HEK293T (cell line): ENCODE data around the gene CFAP97D2.

Experiments
- CTCF ChIA-PET: fragments of 350-600 bp; formaldehyde crosslinking; extraction: SDS; loops from one replicate; lab custom pipeline; 2021; ENCODE audit warnings: antibody characterized with exemption, inconsistent platforms; lab: Yijun Ruan, JAX
- POLR2A ChIA-PET: fragments of 350-600 bp; formaldehyde crosslinking; extraction: SDS; loops from one replicate; lab custom pipeline; 2020; ENCODE audit warnings: antibody characterized with exemption, inconsistent platforms; lab: Yijun Ruan, JAX
- DNase-seq: peaks from one replicate; pipeline ENCODE4 v3.0.0; 2012; ENCODE audit warnings: mixed read lengths; ENCODE audit errors: extremely low spot score
- ARNT ChIP-seq: fragments of 450-650 bp; IDR thresholded peaks from 2 replicates; pipeline ENCODE4 v1.6.1; 2017; ENCODE audit warnings: mild to moderate bottlenecking
- BHLHE40 ChIP-seq: fragments of 450-650 bp; IDR thresholded peaks from 2 replicates; pipeline ENCODE4 v1.6.1; 2016; ENCODE audit warnings: mild to moderate bottlenecking, moderate library complexity, borderline replicate concordance
- CTBP1 ChIP-seq: fragments of 450-650 bp; IDR thresholded peaks from 2 replicates; pipeline ENCODE4 v1.6.1; 2016; ENCODE audit warnings: borderline replicate concordance
- ELF4 ChIP-seq: fragments of 450-650 bp; IDR thresholded peaks from 2 replicates; pipeline ENCODE4 v1.6.1; 2017; ENCODE audit warnings: antibody characterized with exemption
- FOXA1 ChIP-seq: fragments of 450-650 bp; IDR thresholded peaks from 2 replicates; pipeline ENCODE4 v1.6.1; 2016; ENCODE audit warnings: mild to moderate bottlenecking
- FOXK2 ChIP-seq: fragments of 450-650 bp; IDR thresholded peaks from 2 replicates; pipeline ENCODE4 v1.6.1; 2016; ENCODE audit warnings: mild to moderate bottlenecking
- FOXM1 ChIP-seq: fragments of 450-650 bp; IDR thresholded peaks from 2 replicates; pipeline ENCODE4 v1.6.1; 2017; ENCODE audit warnings: mild to moderate bottlenecking, borderline replicate concordance
- HDGF ChIP-seq: fragments of 450-650 bp; IDR thresholded peaks from 2 replicates; pipeline ENCODE4 v1.6.1; 2017; ENCODE audit warnings: antibody characterized with exemption, borderline replicate concordance
- L3MBTL2 ChIP-seq: fragments of 450-650 bp; conservative IDR thresholded peaks from 2 replicates; pipeline ENCODE4 v1.6.1; 2016; ENCODE audit warnings: mild to moderate bottlenecking
- LEF1 ChIP-seq: fragments of 450-650 bp; IDR thresholded peaks from 2 replicates; pipeline ENCODE4 v1.6.1; 2017; ENCODE audit warnings: mild to moderate bottlenecking, borderline replicate concordance
- NFRKB ChIP-seq: fragments of 450-650 bp; IDR thresholded peaks from 2 replicates; pipeline ENCODE4 v1.6.1; 2016; ENCODE audit warnings: mild to moderate bottlenecking, moderate library complexity
- SP1 ChIP-seq: fragments of 450-650 bp; IDR thresholded peaks from 2 replicates; pipeline ENCODE4 v1.6.1; 2017
- SUZ12 ChIP-seq: fragments of 450-650 bp; IDR thresholded peaks from 2 replicates; pipeline ENCODE4 v1.6.1; 2016; ENCODE audit warnings: mild to moderate bottlenecking
- TARDBP ChIP-seq: fragments of 450-650 bp; IDR thresholded peaks from 2 replicates; pipeline ENCODE4 v1.6.1; 2016
- ZNF384 ChIP-seq: fragments of 450-650 bp; IDR thresholded peaks from 2 replicates; pipeline ENCODE4 v1.6.1; 2016
- TF ChIP-seq, protein P1 (sequence below): fragments of 450-650 bp; IDR thresholded peaks from 2 replicates; pipeline ENCODE4 v1.6.1; 2016

CFAP97D2 gene

DNA sequence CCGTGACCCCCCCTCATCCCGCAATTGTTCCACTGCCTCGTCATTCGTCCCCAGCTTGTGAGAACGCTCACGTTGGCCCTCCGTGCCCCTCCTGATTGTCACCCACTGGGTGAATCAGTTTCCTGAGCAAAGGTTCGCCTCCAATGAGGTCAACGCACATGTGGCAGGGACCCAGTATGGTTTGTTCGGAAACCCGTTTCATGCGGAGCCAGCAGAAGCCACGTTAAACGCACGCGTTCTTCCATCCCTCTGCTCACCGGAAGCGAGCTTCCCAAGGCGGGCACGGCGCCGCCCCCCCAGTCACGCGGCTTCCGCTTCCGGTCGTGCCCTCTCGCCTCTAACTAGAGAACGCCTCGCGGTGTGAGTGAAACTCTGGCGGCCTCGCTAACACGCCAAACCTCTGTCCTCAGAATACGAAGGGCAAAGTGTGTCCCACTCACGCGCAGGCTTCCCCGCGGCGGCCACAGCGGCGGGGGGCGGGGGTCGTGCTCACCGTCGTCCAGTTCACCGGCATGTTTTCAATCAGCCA is 18.0 kb upstream of the CFAP97D2 start:
- no peak for DNase-seq
- POLR2A ChIA-PET = no interaction called here
- CTCF ChIA-PET = interaction anchor here (0.7 kb wide), 1 partner anchor 43 kb away, joined by 3 read pairs; no protein-coding TSS in a partner anchor
- TF ChIP-seq FOXK2 (no peak), SP1 (no peak), HDGF (no peak), LEF1 (no peak), ZNF384 (no peak), CTBP1 (no peak), BHLHE40 (no peak), ARNT (no peak), FOXA1 (no peak), FOXM1 (no peak), L3MBTL2 (no peak), ELF4 (no peak), NFRKB (no peak), TARDBP (no peak), SUZ12 (no peak)
- TF ChIP-seq, protein P1, sequence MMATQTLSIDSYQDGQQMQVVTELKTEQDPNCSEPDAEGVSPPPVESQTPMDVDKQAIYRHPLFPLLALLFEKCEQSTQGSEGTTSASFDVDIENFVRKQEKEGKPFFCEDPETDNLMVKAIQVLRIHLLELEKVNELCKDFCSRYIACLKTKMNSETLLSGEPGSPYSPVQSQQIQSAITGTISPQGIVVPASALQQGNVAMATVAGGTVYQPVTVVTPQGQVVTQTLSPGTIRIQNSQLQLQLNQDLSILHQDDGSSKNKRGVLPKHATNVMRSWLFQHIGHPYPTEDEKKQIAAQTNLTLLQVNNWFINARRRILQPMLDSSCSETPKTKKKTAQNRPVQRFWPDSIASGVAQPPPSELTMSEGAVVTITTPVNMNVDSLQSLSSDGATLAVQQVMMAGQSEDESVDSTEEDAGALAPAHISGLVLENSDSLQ = no peak

DNA sequence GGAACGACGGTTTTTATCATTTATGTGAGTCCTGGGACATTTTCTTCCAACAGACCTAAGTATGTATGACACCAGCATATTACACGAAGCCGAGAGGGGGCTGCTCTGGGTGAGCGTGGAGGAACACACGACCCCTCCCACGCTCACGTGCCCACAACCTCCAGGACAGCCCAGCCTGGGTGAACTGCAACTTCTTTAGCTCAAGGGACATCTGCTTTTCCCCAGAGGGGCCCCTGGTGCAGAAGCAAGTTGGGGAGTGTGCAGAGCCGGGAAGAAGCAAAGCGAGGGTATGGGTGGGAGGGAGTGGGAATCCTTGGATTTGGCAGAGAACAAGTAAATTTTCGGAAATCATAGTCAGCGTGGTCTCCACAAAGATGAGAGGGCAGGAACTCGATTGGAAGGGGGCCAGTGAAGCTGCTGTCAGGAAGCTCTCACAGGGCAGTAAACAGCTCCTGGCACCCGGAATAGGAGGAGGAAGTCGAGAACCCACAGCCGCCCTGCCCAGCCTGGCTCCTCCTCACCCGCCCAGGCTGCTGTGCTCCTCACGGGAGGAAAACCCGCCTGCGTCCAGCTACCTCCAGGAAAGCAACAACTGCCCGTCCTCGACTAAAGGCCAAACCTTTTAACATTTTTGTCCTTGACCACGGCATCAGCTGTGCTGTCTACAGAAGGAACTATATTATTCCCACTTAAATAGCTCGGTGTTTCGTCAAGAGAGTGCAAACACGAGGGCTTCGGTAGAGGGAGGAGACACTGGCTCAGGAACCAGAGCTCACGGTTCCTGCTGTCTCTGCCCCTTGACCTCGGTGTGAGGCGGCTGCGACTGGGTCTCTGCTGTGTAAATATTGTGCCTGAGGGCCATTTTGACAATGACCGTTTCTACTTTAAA is 17.2 kb upstream of the CFAP97D2 start:
- ChIA-PET POLR2A (no interaction called here), CTCF (interaction anchor here (0.7 kb wide), 1 partner anchor 44 kb away, joined by 3 read pairs; no protein-coding TSS in a partner anchor)
- no peak for DNase-seq
- TF ChIP-seq, protein P1 = no peak
- no peak for TF ChIP-seq TARDBP
- no peak for TF ChIP-seq FOXM1
- no peak for TF ChIP-seq SUZ12
- TF ChIP-seq ARNT = no peak
- no peak for TF ChIP-seq L3MBTL2
- no peak for TF ChIP-seq FOXK2
- TF ChIP-seq ZNF384 = no peak
- no peak for TF ChIP-seq BHLHE40
- no peak for TF ChIP-seq ELF4
- TF ChIP-seq FOXA1 = no peak
- no peak for TF ChIP-seq SP1
- no peak for TF ChIP-seq CTBP1
- TF ChIP-seq HDGF = no peak
- TF ChIP-seq NFRKB = no peak

DNA sequence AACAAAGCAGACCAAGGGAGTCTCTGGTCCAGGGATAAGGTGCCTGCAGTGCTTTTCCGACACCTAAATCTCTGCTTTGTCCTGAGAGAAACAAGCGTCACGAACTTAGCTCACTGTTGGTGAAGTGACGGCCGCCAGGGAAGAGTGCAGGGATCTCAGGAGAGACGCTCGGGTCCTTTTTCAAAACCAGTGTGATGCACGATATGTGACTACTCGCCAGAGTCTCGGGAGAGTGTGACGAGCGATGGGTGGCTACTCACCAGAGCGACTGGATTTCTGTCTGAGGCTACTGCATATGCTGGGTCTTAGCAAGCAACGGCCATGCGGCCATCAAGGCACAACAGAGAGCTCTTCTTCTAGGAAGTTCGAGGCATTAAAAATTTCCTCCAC is 16.5 kb upstream of the CFAP97D2 start:
- no peak for DNase-seq
- ChIA-PET CTCF (no interaction called here), POLR2A (no interaction called here)
- no peak for TF ChIP-seq SP1
- TF ChIP-seq, protein P1 = no peak
- TF ChIP-seq FOXK2 = no peak
- TF ChIP-seq ELF4 = no peak

DNA sequence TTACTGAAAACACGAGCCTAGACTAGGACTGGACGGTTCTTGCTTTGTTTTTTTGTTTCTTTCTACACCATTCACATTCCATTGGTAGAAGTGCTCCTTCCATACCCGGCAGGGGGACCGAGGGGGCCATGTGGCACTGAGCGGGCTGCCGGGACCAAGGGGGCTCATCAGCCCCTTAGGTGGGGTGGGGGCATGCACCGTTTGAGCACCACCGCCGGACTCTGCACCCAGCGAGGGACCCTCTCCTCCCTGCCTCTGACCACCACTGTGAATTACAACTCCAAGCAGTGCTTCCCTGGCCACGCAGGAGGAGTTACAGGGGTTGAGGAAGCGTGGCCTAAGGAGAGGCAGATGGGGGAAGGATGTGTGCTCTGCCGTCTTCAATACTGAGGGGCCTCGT is 15.0 kb upstream of the CFAP97D2 start:
- ChIA-PET CTCF (no interaction called here), POLR2A (no interaction called here)
- DNase-seq = no peak

DNA sequence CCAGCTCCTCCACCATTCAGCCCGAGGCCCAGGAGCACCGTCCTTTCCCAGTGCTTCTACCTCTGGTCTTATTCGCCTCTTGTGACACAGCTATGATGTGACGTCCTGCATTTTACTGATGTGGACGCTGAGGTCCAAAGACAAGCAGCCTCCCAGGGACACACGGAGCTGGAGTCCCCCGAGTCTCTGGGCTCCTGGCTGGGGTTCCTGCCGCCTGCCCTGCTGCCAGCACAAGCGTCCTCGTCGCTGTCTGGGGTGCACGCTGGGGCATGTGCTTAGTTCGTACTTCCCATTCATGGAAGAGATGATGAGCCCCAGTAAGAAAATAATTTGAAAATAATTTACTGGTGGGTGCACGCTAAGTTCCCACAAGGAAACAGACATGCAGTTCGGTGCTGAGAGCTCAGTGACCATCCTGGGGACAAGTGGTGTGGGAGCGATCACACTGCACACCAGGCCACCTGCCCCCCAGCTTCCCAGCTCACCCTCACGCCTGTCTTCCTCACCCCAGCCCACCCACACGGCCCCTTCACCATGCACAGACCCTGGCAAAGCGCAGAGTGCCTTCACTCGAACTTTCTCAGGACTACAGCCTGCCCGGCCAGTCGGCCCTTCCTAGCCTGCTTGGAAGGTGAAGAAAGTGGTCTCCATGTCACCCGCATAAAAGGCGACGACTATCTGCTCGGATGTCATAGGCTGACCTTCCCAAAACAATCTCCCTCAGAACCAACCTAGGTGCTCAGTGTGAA is 14.2 kb upstream of the CFAP97D2 start:
- ChIA-PET CTCF (no interaction called here), POLR2A (no interaction called here)
- no peak for TF ChIP-seq CTBP1
- TF ChIP-seq BHLHE40 = no peak
- no peak for TF ChIP-seq NFRKB
- no peak for TF ChIP-seq ZNF384
- TF ChIP-seq ARNT = no peak
- no peak for TF ChIP-seq SP1
- TF ChIP-seq TARDBP = no peak
- TF ChIP-seq HDGF = no peak
- no peak for TF ChIP-seq L3MBTL2
- no peak for TF ChIP-seq LEF1
- TF ChIP-seq FOXK2 = no peak
- TF ChIP-seq, protein P1 = no peak
- no peak for TF ChIP-seq FOXM1
- no peak for TF ChIP-seq FOXA1
- TF ChIP-seq SUZ12 = no peak
- TF ChIP-seq ELF4 = no peak
- DNase-seq = no peak

More for the DNA sequence above, 15.0 kb upstream of the CFAP97D2 start:
- TF ChIP-seq, protein P1 = no peak
- TF ChIP-seq NFRKB (no peak), L3MBTL2 (no peak), ARNT (no peak)
